GM12874 (cell line): ENCODE results near the gene CSMD2.

Experiments used
- CTCF ChIP-seq: IDR thresholded peaks from 2 replicates; pipeline ENCODE4 v1.5.1; 2011; ENCODE audit warnings: low read depth, mild to moderate bottlenecking, control low read depth, low read length, moderate library complexity; ENCODE audit not compliant: insufficient read depth

CSMD2 gene

GRCh38 chr1:33502726-33503125 is 662.3 kb downstream of the CSMD2 start:
- TF ChIP-seq CTCF, result no peak

- TF ChIP-seq CTCF, result no peak
Measured at GRCh38 chr1:33501774-33502173, 663.3 kb downstream of the CSMD2 start.

- TF ChIP-seq CTCF, result no peak
Measured at GRCh38 chr1:33501309-33501708, 663.7 kb downstream of the CSMD2 start.

DNA sequence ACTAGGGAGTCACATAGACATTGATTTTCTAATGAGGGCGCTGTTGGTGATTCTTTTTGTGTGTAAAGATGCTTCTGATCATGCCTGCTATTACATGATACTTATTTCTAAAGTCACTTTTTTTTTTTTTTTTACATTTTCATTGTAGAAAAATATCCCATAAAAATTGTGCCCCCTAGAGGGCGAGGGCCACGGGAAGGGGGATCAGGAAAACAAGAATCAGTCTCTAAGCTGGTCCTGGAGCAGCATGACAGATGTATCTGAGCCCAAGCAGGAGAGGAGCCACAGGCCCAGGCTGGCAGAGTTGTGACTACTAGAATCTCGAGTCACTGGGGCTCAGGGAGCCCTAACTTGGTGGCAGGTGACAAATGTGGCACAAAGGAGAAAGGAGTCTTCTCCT is 664.5 kb downstream of the CSMD2 start:
- TF ChIP-seq CTCF, result no peak

- no peak for TF ChIP-seq CTCF
Measured at GRCh38 chr1:33497410-33497809, 667.6 kb downstream of the CSMD2 start.

GRCh38 chr1:33494929-33495328 is 670.1 kb downstream of the CSMD2 start:
- no peak for TF ChIP-seq CTCF

GRCh38 chr1:33488624-33489023 is 676.4 kb downstream of the CSMD2 start:
- no peak for TF ChIP-seq CTCF

DNA sequence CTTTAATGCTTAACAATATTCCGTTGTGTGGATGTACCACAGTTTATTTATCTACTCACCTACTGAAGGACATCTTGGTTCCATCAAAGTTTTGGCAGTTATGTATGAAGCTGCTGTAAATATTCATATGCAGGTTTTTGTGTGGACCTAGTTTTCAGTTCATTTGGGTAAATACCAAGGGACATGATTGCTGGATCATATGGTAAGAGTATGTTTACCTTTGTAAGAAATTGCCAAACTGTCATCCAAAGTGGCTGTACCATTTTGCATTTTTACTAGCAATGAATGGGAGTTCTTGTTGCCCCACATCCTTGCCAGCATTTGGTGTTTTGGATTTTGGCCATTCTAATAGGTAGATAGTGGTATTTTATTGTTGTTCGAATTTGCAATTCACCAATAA is 682.6 kb downstream of the CSMD2 start:
- no peak for TF ChIP-seq CTCF
